HG02759 (cell line): ENCODE data around the gene FGA.
"Not testable (repeated sequence)": the region's sequence is repeated elsewhere in the genome, so short reads cannot be mapped to it uniquely, and the experiment has no call there.

Experiments
- ATAC-seq: cut with Tn5 transposase; IDR thresholded peaks from one replicate; pipeline ENCODE4 v1.9.1; 2021; ENCODE audit warnings: mild to moderate bottlenecking, moderate library complexity; ENCODE audit not compliant: unreplicated experiment

FGA gene

GRCh38 chr4:154608361-154609252 is 18.1 kb upstream of the FGA start:
- ATAC-seq, result no peak

GRCh38 chr4:154606728-154607723 is 16.5 kb upstream of the FGA start:
- no peak for ATAC-seq

DNA sequence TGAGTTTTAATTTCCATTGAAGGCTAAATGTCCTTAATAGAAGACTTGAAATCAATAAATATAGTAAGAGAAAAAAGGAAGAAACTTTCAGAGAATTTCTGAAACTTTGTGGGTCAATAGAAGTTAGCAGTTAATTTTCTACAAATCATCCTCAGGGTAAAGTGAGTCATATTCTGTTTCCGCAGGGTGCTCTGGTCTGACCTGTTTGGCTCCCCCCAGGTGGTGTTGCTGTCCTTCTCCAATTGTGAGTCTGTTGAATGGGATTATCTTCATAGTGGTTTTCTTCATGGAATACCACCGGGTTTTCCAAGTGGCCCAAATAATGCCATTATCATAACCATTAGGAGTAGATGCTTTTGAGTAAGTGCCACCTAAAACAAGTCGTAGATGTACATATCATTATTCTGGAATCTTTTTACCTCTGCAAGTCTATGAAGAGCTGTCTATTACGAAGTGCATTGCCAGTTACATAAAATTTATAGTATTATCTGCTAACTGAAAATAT is 14.2 kb upstream of the FGA start:
- no peak for ATAC-seq

GRCh38 chr4:154603033-154603943 is 12.7 kb upstream of the FGA start:
- no peak for ATAC-seq

DNA sequence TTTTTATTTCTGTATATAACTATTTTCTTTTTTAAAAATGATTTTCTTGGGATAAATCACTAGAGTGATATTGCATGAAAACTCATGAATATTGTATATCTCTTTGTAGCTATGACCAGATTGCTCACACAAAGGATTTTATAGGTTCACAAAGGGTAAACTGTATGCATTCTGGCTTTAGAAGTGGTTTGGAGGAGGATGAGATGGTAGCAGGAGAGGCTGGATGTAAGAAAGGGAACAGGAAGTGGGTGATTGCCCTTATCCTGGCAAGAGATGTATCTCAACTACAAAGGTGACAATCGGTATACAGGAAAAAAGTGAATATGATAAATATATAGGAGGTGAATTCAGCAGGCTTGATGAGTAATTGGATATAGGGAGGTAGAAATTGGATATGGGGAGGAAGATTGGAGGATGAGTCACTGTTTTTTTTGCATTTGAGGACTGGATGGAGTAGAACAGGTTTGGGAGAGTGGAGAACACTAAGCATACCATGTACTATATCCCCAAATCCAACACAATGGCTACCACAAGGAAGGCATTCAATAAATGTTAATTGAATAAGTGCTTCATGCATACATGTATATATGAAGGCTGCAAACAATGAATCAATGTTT is 12.0 kb upstream of the FGA start:
- ATAC-seq, result no peak

DNA sequence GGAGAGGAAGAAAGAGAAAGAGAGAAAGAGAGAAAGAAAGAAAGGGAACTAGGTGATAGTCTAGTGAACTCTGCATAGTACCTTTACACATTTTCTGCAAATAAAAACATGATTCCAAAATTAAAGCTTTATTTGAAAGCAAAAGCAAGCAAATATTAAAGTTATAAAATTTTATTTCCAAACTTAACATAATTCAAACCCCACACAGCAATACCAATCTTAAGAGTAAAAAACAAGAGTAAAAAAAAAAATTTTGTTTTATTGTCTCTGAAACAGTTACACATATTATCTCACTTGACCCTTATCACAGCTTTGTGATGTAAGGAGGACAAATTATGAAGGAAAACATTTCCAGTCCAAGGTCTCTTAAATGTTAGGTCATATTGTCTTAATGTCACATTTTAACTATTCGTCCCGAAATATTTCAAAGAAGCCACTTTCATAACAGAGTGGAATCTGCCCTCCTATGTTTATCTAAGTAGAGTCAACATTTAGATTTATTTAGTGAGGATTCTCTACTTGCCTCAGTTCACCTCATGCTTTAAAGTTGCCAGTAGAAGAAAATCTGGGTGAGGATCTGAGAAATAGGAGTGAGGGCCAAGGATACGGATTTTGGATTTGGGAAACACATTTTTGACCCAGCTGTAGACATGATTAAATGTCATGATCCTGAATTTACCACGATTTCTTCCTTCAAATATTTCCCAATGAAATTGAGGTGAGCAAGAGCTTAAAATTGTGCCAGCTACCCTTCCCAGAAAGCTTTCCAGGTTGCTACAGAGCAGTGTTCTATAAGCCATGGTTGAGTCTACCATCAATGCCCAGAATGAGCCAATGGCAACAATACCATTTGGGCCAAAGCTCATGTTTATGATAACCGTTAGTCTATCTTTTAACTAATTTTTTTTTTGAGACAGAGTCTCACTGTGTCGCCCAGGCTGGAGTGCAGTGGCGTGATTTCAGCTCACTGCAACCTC is 7.5 kb upstream of the FGA start:
- no peak for ATAC-seq

DNA sequence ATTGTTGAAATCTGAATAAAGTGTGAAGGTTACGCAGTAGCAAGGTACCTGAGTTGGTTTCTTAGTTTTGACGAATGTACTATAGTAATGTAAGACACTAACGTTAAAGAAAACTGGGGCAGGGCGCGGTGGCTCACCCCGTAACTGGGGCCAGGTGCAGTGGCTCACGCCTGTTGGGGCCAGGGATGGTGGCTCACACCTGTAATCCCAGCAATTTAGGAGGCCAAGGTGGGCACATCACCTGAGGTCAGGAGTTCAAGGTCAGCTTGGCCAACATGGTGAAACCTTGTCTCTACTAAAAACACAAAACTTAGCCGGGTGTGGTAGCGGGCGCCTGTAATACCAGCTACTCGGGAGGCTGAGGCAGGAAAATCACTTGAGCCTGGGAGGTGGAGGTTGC is 6.7 kb upstream of the FGA start:
- not testable (repeated sequence) for ATAC-seq

DNA sequence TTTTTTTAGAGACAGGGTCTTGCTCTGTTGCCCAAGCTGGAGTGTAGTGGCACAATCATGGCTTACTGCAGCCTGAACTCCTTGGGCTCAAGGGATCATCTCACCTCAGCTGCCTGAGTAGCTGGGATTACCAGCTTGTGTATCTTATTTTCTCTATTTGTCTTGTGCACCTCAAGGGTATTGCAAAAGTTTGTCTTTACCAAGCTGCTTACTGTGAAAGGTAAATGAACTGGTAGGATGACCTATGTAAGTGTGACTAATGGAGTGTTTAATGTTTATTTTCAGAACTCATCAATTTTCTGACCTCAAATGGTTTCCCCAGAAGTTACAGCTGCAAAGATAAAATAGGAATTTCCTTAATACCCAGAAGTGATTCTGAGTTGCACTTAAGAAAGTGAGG is 5.3 kb upstream of the FGA start:
- no peak for ATAC-seq

GRCh38 chr4:154594343-154594742 is 3.8 kb upstream of the FGA start:
- not testable (repeated sequence) for ATAC-seq

- no peak for ATAC-seq
Measured at GRCh38 chr4:154593868-154594267, 3.3 kb upstream of the FGA start.

DNA sequence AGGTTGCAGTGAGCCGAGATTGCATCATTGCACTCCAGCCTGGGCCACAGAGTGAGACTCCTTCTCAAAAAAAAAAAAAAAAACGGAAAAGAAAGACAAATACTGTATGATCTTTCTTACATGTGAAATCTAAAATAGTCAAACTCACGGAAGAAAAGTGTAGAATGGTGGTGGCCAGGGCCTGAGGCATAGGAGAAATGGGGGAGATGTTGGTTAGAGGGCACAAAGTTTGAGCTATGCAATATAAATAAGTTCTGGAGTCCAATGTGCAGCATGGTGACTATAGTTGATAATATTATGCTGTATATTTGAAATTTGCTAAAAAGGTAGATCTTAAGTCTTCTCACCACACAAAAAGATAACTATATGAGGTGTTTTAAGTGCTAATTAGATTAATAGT is 1.3 kb upstream of the FGA start:
- ATAC-seq, result no peak

GRCh38 chr4:154589296-154590197 is 995 bp downstream of the FGA start:
- ATAC-seq, result no peak

- no peak for ATAC-seq
Measured at GRCh38 chr4:154588198-154588597, 2.3 kb downstream of the FGA start.

DNA sequence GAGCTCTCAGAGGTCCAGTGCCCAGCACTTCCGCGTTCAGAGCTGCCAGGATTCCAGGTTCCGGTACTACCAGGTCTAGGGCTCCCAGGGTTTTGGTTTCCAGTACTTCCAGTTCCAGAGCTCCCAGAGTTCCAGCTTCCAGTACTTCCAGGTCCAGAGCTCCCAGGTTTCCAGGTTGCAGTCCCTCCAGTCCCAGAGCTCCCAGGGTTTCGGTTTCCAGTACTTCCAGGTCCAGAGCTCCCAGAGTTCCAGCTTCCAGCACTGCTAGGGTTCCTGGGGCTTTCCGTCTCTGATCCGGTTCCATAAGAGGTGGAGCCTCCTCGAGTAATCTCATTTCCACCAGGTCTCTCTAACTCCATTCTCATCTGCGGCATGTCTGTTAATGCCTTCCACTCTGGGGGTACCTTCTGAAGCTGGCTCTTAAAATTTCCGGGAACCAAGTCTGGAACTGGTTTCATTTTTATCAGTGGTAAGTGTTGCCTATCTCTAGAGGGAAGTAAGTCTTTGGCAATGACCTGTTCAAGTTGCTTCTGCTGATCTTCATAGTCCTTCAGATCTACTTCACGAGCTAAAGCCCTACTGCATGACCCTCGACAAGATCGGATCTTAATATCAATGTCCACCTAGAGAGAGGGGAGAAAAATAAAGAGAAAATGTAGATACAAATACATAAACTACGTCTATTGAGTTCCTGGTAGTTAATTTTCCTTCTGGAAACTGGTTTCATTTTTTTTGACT is 4.1 kb downstream of the FGA start:
- ATAC-seq, result no peak

- no peak for ATAC-seq
Measured at GRCh38 chr4:154585369-154586018, 5.0 kb downstream of the FGA start.

DNA sequence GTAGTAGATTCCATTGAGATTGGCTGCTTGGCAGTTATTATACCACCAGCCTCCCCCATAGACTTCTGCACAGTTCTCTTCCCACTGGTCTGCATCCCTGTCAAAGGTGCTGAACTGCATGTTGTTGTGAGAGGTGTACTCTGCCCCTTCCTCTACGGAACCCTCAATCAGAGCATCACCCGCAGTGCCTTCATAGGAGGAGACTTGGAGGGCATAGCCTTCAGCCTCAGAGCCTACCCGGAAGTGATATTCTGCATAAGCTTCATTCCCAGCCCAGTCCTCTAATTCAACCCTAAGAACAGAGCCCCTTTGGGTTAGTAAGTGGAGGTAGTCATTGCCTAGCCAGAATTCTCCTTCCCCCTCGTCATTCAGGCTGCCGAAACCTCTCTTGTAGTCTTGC is 6.3 kb downstream of the FGA start:
- no peak for ATAC-seq

DNA sequence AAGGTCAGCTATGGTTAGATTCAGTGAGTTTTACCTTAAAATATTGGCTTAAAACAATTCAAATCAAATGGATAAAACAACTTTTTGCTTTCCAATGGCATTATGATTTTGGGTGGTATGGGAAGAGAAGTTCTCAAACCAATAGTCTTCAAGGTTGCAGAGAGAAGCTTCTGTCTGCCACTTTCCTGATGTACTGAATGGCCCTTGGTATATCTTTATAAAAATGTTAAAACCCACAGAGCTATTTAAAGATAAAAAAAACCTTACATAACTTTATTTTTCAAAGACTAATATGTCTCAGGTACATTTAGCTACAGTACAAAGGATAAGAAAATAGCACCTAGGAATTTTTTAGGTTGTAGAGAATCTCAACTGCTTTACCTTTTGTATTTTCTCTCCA is 6.9 kb downstream of the FGA start:
- ATAC-seq, result no peak
